Activated naive CD8-positive, alpha-beta T cell treated with anti-CD3 and anti-CD28 coated beads for 36 hours (primary cell): ENCODE results near the gene TPCN2. TPM values are rescaled to one million over a fixed set of nuclear protein-coding genes. Genes with fewer than 3 reads are reported as not detected.

ENCODE experiments used
- DNase-seq: peaks from one replicate; pipeline ENCODE4 v3.0.0; 2021
- H3K27ac Mint-ChIP-seq: one replicate; pipeline ENCODE4 v1.8.0; 2022; ENCODE audit warnings: mild to moderate bottlenecking, moderate library complexity, mixed read lengths
- H3K27me3 Mint-ChIP-seq: one replicate; pipeline ENCODE4 v1.8.0; 2022; ENCODE audit warnings: mild to moderate bottlenecking, mixed read lengths
- H3K36me3 Mint-ChIP-seq: one replicate; pipeline ENCODE4 v1.8.0; 2021; ENCODE audit warnings: mild to moderate bottlenecking, mixed read lengths
- H3K4me1 Mint-ChIP-seq: one replicate; pipeline ENCODE4 v1.8.0; 2021; ENCODE audit warnings: mixed read lengths
- H3K4me3 Mint-ChIP-seq: one replicate; pipeline ENCODE4 v1.8.0; 2022; ENCODE audit warnings: mild to moderate bottlenecking, moderate library complexity, mixed read lengths
- H3K9me3 Mint-ChIP-seq: one replicate; pipeline ENCODE4 v1.8.0; 2022; ENCODE audit warnings: mixed read lengths
- total RNA-seq, 2 experiments: library from RNA; stranded (reverse); gene quantifications; one replicate each; pipeline ENCODE4 v1.2.3, GENCODE V29; 2021

TPCN2 gene
- total RNA-seq, 2 experiments from 2014 or later = 10.9 to 11.3 TPM

GRCh38 chr11:69041516-69041915, 7.2 kb upstream of the TPCN2 start:
- Mint-ChIP-seq H3K4me3 (no peak overlapping the region), H3K27ac (no peak overlapping the region), H3K36me3 (no peaks in the 10 kb centered on the region)

GRCh38 chr11:69044111-69045013, 4.4 kb upstream of the TPCN2 start:
- Mint-ChIP-seq H3K9me3 (no peaks in the 10 kb centered on the region), H3K4me1 (peaks cover 19% of the 10 kb centered on the region), H3K4me3 (no peak overlapping the region), H3K27ac (no peak overlapping the region), H3K27me3 (peaks cover 4% of the 10 kb centered on the region), H3K36me3 (no peaks in the 10 kb centered on the region)
- no peak for DNase-seq

More at GRCh38 chr11:69041516-69041915, 7.2 kb upstream of the TPCN2 start:
- H3K4me1 Mint-ChIP-seq = peaks cover 11% of the 10 kb centered on the region
- H3K27me3 Mint-ChIP-seq = peaks cover 4% of the 10 kb centered on the region
- DNase-seq = no peak
- no peaks in the 10 kb centered on the region for H3K9me3 Mint-ChIP-seq

GRCh38 chr11:69048031-69048693, 570 bp upstream of the TPCN2 start:
- peaks cover 30% of the 10 kb centered on the region for H3K4me1 Mint-ChIP-seq
- peak overlapping the region; percentile 56 for H3K27ac Mint-ChIP-seq
- DNase-seq = no peak
- H3K27me3 Mint-ChIP-seq = peaks cover 4% of the 10 kb centered on the region
- H3K36me3 Mint-ChIP-seq = no peaks in the 10 kb centered on the region
- no peaks in the 10 kb centered on the region for H3K9me3 Mint-ChIP-seq
- peak overlapping the region; percentile 74 for H3K4me3 Mint-ChIP-seq

DNA sequence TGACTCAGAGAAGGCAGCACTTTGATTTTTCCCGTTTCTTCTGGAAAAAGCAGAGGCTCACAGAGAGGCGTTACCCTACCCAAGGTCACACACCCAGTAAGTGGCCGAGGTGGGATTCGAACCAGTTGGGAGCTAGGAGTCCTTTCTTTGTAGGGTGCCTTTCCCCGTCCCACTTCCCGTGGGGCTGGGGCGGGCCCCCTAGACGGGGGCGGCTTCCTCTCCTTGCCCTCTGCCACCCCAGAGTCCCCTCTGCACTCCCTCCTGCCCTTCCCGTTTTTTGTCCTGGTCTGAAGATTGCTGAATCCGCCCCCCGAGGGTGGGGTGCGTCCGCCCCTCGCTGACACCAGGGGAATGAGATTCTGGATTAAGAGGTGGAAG, 747 bp downstream of the TPCN2 start:
- H3K4me3 Mint-ChIP-seq = peak overlapping the region; percentile 87
- H3K27me3 Mint-ChIP-seq = peaks cover 4% of the 10 kb centered on the region
- H3K36me3 Mint-ChIP-seq = no peaks in the 10 kb centered on the region
- H3K9me3 Mint-ChIP-seq = no peaks in the 10 kb centered on the region
- peak; percentile 43 for DNase-seq
- H3K27ac Mint-ChIP-seq = peak overlapping the region; percentile 81
- peaks cover 30% of the 10 kb centered on the region for H3K4me1 Mint-ChIP-seq

DNA sequence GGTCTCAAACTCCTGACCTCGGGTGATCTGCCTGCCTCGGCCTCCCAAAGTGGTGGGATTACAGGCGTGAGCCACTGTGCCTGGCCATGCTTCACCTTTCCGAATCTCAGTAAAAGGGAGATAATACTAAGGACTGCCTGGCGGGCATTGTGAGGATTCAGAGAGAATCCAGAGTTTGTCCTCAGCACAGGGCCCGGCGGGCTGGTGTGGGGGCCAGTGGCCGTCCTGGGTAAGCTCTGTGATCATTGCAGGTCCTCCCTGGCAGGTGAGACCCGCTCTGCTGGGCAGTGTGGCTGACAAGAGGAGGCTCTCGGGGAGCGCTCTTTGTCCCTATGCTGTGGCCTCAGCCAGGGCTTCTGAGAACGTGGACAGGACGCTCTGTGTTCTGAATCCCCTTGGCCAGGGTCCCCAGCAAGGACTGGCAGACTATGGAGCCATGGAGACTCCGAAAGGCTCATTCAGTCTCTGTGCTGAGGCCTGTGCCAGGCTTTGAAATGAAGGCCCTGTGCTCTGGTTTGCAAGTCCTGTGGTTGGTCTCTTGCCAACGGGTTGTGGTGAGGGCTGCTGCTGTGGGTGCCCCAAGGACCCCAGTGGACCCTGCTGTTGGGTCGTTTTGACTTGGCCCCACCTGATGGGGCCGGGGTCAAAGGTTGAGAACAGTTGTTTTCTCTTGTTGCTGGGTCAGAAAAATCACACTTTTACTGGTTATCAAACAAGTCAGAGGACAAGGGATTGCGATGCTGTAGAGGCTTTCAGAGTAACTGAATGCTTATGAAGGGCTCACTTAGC, 2.1 kb downstream of the TPCN2 start:
- Mint-ChIP-seq H3K27ac (no peak overlapping the region), H3K4me3 (no peak overlapping the region), H3K36me3 (no peaks in the 10 kb centered on the region), H3K27me3 (no peaks in the 10 kb centered on the region), H3K4me1 (peaks cover 30% of the 10 kb centered on the region), H3K9me3 (no peaks in the 10 kb centered on the region)
- DNase-seq = no peak

GRCh38 chr11:69051381-69052342, 2.9 kb downstream of the TPCN2 start:
- no peak overlapping the region for H3K27ac Mint-ChIP-seq
- no peaks in the 10 kb centered on the region for H3K9me3 Mint-ChIP-seq
- no peak for DNase-seq
- H3K36me3 Mint-ChIP-seq = no peaks in the 10 kb centered on the region
- no peak overlapping the region for H3K4me3 Mint-ChIP-seq
- H3K27me3 Mint-ChIP-seq = no peaks in the 10 kb centered on the region
- peaks cover 32% of the 10 kb centered on the region for H3K4me1 Mint-ChIP-seq

GRCh38 chr11:69052343-69053168, 3.8 kb downstream of the TPCN2 start:
- H3K27me3 Mint-ChIP-seq = no peaks in the 10 kb centered on the region
- H3K4me3 Mint-ChIP-seq = no peak overlapping the region
- H3K9me3 Mint-ChIP-seq = no peaks in the 10 kb centered on the region
- peaks cover 32% of the 10 kb centered on the region for H3K4me1 Mint-ChIP-seq
- DNase-seq = no peak
- H3K36me3 Mint-ChIP-seq = no peaks in the 10 kb centered on the region
- no peak overlapping the region for H3K27ac Mint-ChIP-seq

GRCh38 chr11:69053169-69053477, 4.4 kb downstream of the TPCN2 start:
- Mint-ChIP-seq H3K9me3 (no peaks in the 10 kb centered on the region), H3K27ac (no peak overlapping the region), H3K36me3 (no peaks in the 10 kb centered on the region), H3K4me3 (no peak overlapping the region), H3K27me3 (no peaks in the 10 kb centered on the region), H3K4me1 (peaks cover 27% of the 10 kb centered on the region)
- DNase-seq = no peak

- H3K4me1 Mint-ChIP-seq = peaks cover 24% of the 10 kb centered on the region
- no peak for DNase-seq
- no peak overlapping the region for H3K27ac Mint-ChIP-seq
- no peaks in the 10 kb centered on the region for H3K9me3 Mint-ChIP-seq
- no peaks in the 10 kb centered on the region for H3K36me3 Mint-ChIP-seq
- no peaks in the 10 kb centered on the region for H3K27me3 Mint-ChIP-seq
- H3K4me3 Mint-ChIP-seq = no peak overlapping the region
Measured at GRCh38 chr11:69053546-69054396, 5.0 kb downstream of the TPCN2 start.

- H3K27me3 Mint-ChIP-seq = no peaks in the 10 kb centered on the region
- no peak overlapping the region for H3K4me3 Mint-ChIP-seq
- H3K9me3 Mint-ChIP-seq = no peaks in the 10 kb centered on the region
- H3K4me1 Mint-ChIP-seq = peaks cover 23% of the 10 kb centered on the region
- no peak for DNase-seq
- H3K36me3 Mint-ChIP-seq = no peaks in the 10 kb centered on the region
- H3K27ac Mint-ChIP-seq = no peak overlapping the region
Measured at GRCh38 chr11:69054397-69055211, 5.9 kb downstream of the TPCN2 start.

DNA sequence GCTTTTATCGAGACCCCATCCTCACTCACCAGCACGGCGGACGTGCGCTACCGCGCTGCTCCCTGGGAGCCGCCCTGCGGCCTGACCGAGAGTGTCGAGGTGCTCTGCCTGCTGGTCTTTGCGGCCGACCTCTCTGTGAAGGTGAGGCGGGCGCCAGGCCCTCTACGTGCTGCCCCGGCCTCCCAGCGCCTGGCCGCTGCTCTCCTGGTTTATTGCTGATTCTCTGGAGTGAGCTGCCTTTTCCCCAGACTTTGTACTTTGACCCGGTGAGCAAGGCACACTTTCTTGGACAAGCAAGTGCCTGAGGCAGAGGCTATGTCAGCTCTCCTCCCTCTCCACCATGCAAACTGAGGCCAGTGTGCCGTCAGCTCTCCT, 6.5 kb downstream of the TPCN2 start:
- H3K4me3 Mint-ChIP-seq = no peak overlapping the region
- no peaks in the 10 kb centered on the region for H3K27me3 Mint-ChIP-seq
- no peak overlapping the region for H3K27ac Mint-ChIP-seq
- no peak for DNase-seq
- no peaks in the 10 kb centered on the region for H3K9me3 Mint-ChIP-seq
- H3K36me3 Mint-ChIP-seq = no peaks in the 10 kb centered on the region
- H3K4me1 Mint-ChIP-seq = peaks cover 18% of the 10 kb centered on the region
